ENCODE measurements around the gene SLC17A9.

The SLC17A9 gene

GRCh38 chr20:62927128-62927705 is 25.3 kb upstream of the SLC17A9 start:
- TF ChIP-seq CTCF (conservative IDR thresholded peaks at IDR 0.05) (no peak), ZFX (IDR thresholded peaks at IDR 0.05) (no peak)
- peak overlapping the region; percentile 97 for H3K27ac ChIP-seq

GRCh38 chr20:62928246-62928939 is 24.1 kb upstream of the SLC17A9 start:
- TF ChIP-seq ZFX (IDR thresholded peaks at IDR 0.05): no peak
- TF ChIP-seq CTCF (conservative IDR thresholded peaks at IDR 0.05): no peak
- peak overlapping the region; percentile 69 for H3K27ac ChIP-seq

GRCh38 chr20:62929051-62929538 is 23.4 kb upstream of the SLC17A9 start:
- H3K27ac ChIP-seq: peak overlapping the region; percentile 69
- TF ChIP-seq ZFX (IDR thresholded peaks at IDR 0.05) (no peak), CTCF (conservative IDR thresholded peaks at IDR 0.05) (no peak)

GRCh38 chr20:62931464-62931863 is 21.0 kb upstream of the SLC17A9 start:
- TF ChIP-seq CTCF (conservative IDR thresholded peaks at IDR 0.05): no peak
- no peak for TF ChIP-seq ZFX (IDR thresholded peaks at IDR 0.05)
- H3K27ac ChIP-seq: no peak overlapping the region

- no peak overlapping the region for H3K27ac ChIP-seq
- no peak for TF ChIP-seq ZFX (IDR thresholded peaks at IDR 0.05)
- TF ChIP-seq CTCF (conservative IDR thresholded peaks at IDR 0.05): no peak
These were observed 18.5 kb upstream of the SLC17A9 start for GRCh38 chr20:62933966-62934365.

- no peak for TF ChIP-seq ZFX (IDR thresholded peaks at IDR 0.05)
- H3K27ac ChIP-seq: peak overlapping the region; percentile 96; the same call in 1 of the 2 replicates
These were observed 17.1 kb upstream of the SLC17A9 start for GRCh38 chr20:62935204-62935967.

GRCh38 chr20:62935968-62936585 is 16.4 kb upstream of the SLC17A9 start:
- peak overlapping the region; percentile 96 for H3K27ac ChIP-seq
- no peak for TF ChIP-seq ZFX (IDR thresholded peaks at IDR 0.05)
- TF ChIP-seq CTCF (conservative IDR thresholded peaks at IDR 0.05): no peak

Data from C4-2B (cell line).